H4 (cell line): ENCODE measurements around the gene ADAMTSL3. TPM values are rescaled to one million over a fixed set of nuclear protein-coding genes. Genes with fewer than 3 reads are reported as not detected.
"Not testable (repeated sequence)": the region's sequence is repeated elsewhere in the genome, so short reads cannot be mapped to it uniquely, and the experiment has no call there.

Source experiments
- DNase-seq: peaks from one replicate; pipeline ENCODE4 v3.0.0-alpha.2; 2015; ENCODE audit warnings: low spot score
- total RNA-seq: library from RNA; depleted of rRNA; stranded (reverse); fragments of >200 nt; shearing (Covaris generic); gene quantifications from 2 replicates; pipeline ENCODE4 v1.2.3, GENCODE V29; 2014

The ADAMTSL3 gene
- total RNA-seq, 1 experiment from 2014 or later, result 0.17 TPM

GRCh38 chr15:84022516-84022915 lies 368.6 kb downstream of the ADAMTSL3 start:
- DNase-seq, result no peak

- no peak for DNase-seq
Measured at GRCh38 chr15:84023636-84024035, 369.7 kb downstream of the ADAMTSL3 start.

GRCh38 chr15:84033793-84034553 lies 380.1 kb downstream of the ADAMTSL3 start:
- DNase-seq, result no peak

- no peak for DNase-seq
Measured at GRCh38 chr15:84034578-84035398, 380.9 kb downstream of the ADAMTSL3 start.

DNA sequence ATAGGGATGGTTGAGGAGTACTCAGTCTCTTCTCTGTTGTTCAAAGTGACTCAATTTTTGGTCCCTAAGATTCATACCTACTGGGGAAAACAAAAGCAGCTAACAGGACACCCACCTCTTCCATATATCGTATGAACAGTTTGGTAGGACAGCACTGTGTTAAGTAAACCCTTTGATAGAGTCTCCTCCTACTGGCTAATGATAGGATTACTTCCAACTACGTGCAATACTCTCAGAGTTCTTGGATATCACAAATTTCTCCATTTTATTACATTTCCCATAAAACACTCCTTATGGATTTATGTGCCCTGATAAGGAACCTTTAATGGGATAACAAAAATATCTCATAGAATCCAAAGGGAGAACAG lies 381.5 kb downstream of the ADAMTSL3 start:
- peak; percentile 17 for DNase-seq

GRCh38 chr15:84037301-84037700 lies 383.4 kb downstream of the ADAMTSL3 start:
- no peak for DNase-seq

DNA sequence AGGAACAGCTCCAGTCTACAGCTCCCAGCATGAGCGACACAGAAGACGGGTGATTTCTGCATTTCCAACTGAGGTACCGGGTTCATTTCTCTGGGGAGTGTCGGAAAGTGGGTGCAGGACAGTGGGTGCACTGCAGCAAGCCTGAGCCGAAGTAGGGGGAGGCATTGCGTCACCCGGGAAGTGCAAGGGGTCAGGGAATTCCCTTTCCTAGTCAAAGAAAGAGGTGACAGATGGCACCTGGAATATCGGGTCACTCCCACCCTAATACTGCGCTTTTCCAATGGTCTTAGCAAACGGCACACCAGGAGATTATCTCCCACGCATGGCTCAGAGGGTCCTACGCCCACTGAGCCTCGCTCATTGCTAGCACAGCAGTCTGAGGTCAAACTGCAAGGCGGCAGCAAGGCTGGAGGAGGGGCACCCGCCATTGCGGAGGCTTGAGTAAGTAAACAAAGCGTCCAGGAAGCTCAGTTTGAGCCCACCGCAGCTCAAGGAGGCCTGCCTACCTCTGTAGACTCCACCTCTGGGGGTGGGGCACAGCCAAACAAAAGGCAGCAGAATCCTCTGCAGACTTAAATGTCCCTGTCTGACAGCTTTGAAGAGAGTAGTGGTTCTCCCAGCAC lies 388.6 kb downstream of the ADAMTSL3 start:
- DNase-seq, result not testable (repeated sequence)

- no peak for DNase-seq
Measured at GRCh38 chr15:84046064-84046637, 392.2 kb downstream of the ADAMTSL3 start.

GRCh38 chr15:84049480-84049879 lies 395.6 kb downstream of the ADAMTSL3 start:
- not testable (repeated sequence) for DNase-seq

- no peak for DNase-seq
Measured at GRCh38 chr15:84050076-84050475, 396.2 kb downstream of the ADAMTSL3 start.

DNA sequence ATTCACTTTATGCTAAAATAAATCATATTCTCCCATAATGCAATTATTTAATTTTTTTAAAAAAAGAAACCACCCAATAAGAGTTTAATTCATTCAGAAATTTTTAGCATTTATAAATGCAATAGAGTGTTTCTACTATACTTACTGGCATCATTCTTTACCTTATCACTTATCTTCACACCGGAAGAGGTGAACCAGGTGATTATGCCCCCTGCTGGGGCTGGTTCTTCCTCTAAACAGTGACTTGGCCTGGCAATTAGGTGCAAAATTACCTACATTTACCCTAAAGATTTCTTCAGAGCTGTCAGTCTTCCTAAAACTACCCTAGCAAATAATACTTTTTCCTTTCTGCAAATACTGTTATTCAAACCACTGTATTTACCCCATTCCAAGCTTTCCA lies 397.2 kb downstream of the ADAMTSL3 start:
- DNase-seq, result not testable (repeated sequence)

GRCh38 chr15:84054544-84054943 lies 400.6 kb downstream of the ADAMTSL3 start:
- DNase-seq, result not testable (repeated sequence)

GRCh38 chr15:84057714-84058331 lies 403.9 kb downstream of the ADAMTSL3 start:
- DNase-seq, result no peak

- not testable (repeated sequence) for DNase-seq
Measured at GRCh38 chr15:84063674-84064073, 409.8 kb downstream of the ADAMTSL3 start.

DNA sequence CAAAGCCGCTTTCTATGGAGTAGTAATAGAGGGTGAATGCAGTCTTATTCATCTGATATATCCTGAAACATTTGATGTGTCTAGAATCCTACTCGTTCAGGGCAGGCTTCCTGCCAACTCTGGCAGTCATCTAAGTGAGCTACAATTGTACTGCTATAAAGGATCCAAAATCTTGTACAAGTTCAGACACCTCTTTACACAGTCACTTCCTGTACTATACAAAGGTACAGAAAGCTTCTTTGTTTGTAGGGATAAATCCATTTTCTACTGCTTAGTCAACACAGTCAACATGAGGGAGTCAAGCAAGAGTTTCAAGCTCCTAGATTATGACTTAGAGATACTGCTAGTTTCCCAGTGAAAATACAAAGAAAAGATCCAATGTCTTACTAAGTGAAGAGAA lies 414.8 kb downstream of the ADAMTSL3 start:
- DNase-seq, result not testable (repeated sequence)

GRCh38 chr15:84078038-84078437 lies 424.1 kb downstream of the ADAMTSL3 start:
- DNase-seq, result not testable (repeated sequence)

- not testable (repeated sequence) for DNase-seq
Measured at GRCh38 chr15:84079325-84079884, 425.5 kb downstream of the ADAMTSL3 start.

- no peak for DNase-seq
Measured at GRCh38 chr15:84079885-84080777, 426.2 kb downstream of the ADAMTSL3 start.

- DNase-seq, result not testable (repeated sequence)
Measured at GRCh38 chr15:84080778-84081084, 426.8 kb downstream of the ADAMTSL3 start.

DNA sequence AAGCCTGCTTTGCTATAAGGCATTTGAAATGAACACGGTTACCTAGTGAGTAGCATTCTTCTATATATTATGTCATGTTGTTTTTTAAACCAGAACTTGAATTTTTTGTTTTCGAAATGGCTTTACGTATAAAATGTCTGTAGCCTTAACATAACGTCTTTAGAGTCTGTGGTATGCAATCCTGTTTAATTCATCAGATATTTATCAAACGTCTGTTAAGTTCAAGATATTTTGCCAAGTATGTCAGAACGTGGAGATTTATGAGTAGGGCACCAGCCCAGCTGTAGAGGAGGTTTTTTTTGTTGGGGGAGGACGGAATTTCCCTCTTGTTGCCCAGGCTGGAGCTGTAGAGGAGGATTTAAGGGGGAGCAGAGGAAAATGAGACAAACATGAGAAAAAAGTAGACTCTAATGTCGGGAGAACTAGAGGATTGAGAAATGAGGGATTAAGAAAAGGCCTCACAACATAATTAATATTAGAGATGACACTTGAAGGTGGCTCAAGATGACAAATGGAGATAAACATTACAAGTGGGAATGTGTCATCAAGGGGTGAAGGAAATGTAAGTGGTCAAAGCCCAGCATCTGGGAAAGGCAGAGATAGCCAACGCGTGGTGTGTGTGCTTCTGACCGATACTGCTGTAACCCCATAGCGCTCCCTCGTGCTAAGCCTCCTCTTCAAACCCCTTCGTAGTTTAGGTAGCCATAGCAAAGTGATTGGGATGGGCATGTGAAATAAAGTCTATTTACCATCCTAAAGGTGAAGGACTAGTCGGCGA lies 427.7 kb downstream of the ADAMTSL3 start:
- no peak for DNase-seq
